OCI-LY3 (cell line): ENCODE results near the gene TNS1.

Experiments used
- H2AFZ ChIP-seq: fragments of 200-600, 300-600 bp; shearing (Covaris generic); 2 replicates; pipeline ENCODE4 v1.6.0; 2014; ENCODE audit warnings: antibody characterized with exemption, low read depth, low read length
- H3K27ac ChIP-seq: fragments of 200-600, 300-600 bp; sonication (generic); 2 replicates; pipeline ENCODE4 v1.5.1; 2014; ENCODE audit warnings: mild to moderate bottlenecking, low read length, moderate library complexity, mixed read lengths
- H3K27me3 ChIP-seq: fragments of 200-600, 300-600 bp; sonication (generic); 2 replicates; pipeline ENCODE4 v1.6.1; 2014; ENCODE audit warnings: low read depth, low read length, mixed read lengths
- H3K36me3 ChIP-seq: fragments of 200-600, 300-600 bp; sonication (generic); replicated peaks from 2 replicates; pipeline ENCODE3; 2014; ENCODE audit warnings: low read depth, low read length, mixed read lengths
- H3K4me1 ChIP-seq: fragments of 300-600, 200-600 bp; sonication (generic); 2 replicates; pipeline ENCODE4 v1.6.1; 2014; ENCODE audit warnings: low read length, mixed read lengths
- H3K4me2 ChIP-seq: fragments of 200-600, 300-600 bp; sonication (generic); 2 replicates; pipeline ENCODE4 v1.6.1; 2014; ENCODE audit warnings: low read length, mixed read lengths
- H3K4me3 ChIP-seq: fragments of 300-600, 200-600 bp; sonication (generic); 2 replicates; pipeline ENCODE4 v1.5.1; 2014; ENCODE audit warnings: antibody characterized with exemption, mild to moderate bottlenecking, low read length, moderate library complexity
- H3K79me2 ChIP-seq: fragments of 300-600, 200-600 bp; shearing (Covaris generic); 2 replicates; pipeline ENCODE4 v1.6.1; 2014; ENCODE audit warnings: mild to moderate bottlenecking, low read length, mixed read lengths
- H3K9ac ChIP-seq: fragments of 300-600, 200-600 bp; shearing (Covaris generic); 2 replicates; pipeline ENCODE4 v1.6.0; 2014; ENCODE audit warnings: mild to moderate bottlenecking, low read length, moderate library complexity
- H3K9me3 ChIP-seq: fragments of 200-600, 300-600 bp; shearing (Covaris generic); 2 replicates; pipeline ENCODE4 v1.6.1; 2014; ENCODE audit warnings: low read length, mixed read lengths; ENCODE audit not compliant: insufficient read depth
- H4K20me1 ChIP-seq: fragments of 200-600, 300-600 bp; sonication (generic); 2 replicates; pipeline ENCODE4 v1.6.1; 2016; ENCODE audit warnings: low read length, mixed read lengths; ENCODE audit not compliant: insufficient read depth
- CTCF ChIP-seq: fragments of 200-600, 300-600 bp; sonication (generic); IDR thresholded peaks from 2 replicates; pipeline ENCODE4 v1.5.1; 2014; ENCODE audit warnings: antibody characterized with exemption, low read length, low read depth
- EZH2phosphoT487 ChIP-seq: fragments of 200-600 bp; shearing (Covaris generic); IDR thresholded peaks from 2 replicates; pipeline ENCODE4 v1.6.1; 2018; ENCODE audit warnings: antibody characterized with exemption, mixed run types, low read depth

Gene TNS1

GRCh38 chr2:218017211-218018053 is 14.6 kb upstream of the TNS1 start:
- H3K79me2 ChIP-seq = no peaks in the 10 kb centered on the region
- no peak overlapping the region for H2AFZ ChIP-seq
- H4K20me1 ChIP-seq = no peaks in the 10 kb centered on the region
- no peaks in the 10 kb centered on the region for H3K36me3 ChIP-seq
- no peak overlapping the region for H3K27ac ChIP-seq
- H3K4me3 ChIP-seq = no peak overlapping the region
- H3K9me3 ChIP-seq = no peaks in the 10 kb centered on the region
- peaks cover 5% of the 10 kb centered on the region for H3K4me1 ChIP-seq
- TF ChIP-seq EZH2phosphoT487 (no peak), CTCF (no peak)
- H3K4me2 ChIP-seq = no peak overlapping the region
- H3K27me3 ChIP-seq = no peaks in the 10 kb centered on the region
- no peak overlapping the region for H3K9ac ChIP-seq

- Histone ChIP-seq H3K4me1 (peaks cover 5% of the 10 kb centered on the region), H3K4me2 (no peak overlapping the region), H3K27me3 (no peaks in the 10 kb centered on the region), H3K9ac (no peak overlapping the region), H3K4me3 (no peak overlapping the region), H2AFZ (no peak overlapping the region), H4K20me1 (no peaks in the 10 kb centered on the region), H3K27ac (no peak overlapping the region), H3K9me3 (no peaks in the 10 kb centered on the region), H3K36me3 (no peaks in the 10 kb centered on the region), H3K79me2 (no peaks in the 10 kb centered on the region)
- TF ChIP-seq EZH2phosphoT487 (no peak), CTCF (no peak)
Observed at GRCh38 chr2:218016810-218017209, 14.0 kb upstream of the TNS1 start.

- Histone ChIP-seq H3K27ac (no peak overlapping the region), H3K27me3 (peaks cover 4% of the 10 kb centered on the region), H3K4me3 (no peak overlapping the region), H4K20me1 (no peaks in the 10 kb centered on the region), H3K79me2 (no peaks in the 10 kb centered on the region), H3K4me1 (peaks cover 5% of the 10 kb centered on the region), H3K36me3 (no peaks in the 10 kb centered on the region), H3K9ac (no peak overlapping the region), H3K4me2 (no peak overlapping the region), H2AFZ (no peak overlapping the region), H3K9me3 (no peaks in the 10 kb centered on the region)
- TF ChIP-seq EZH2phosphoT487 (no peak), CTCF (no peak)
Observed at GRCh38 chr2:218015586-218016521, 13.1 kb upstream of the TNS1 start.
